NCI-H526 treated with DMSO at 0.1 percent for 48 hours (cell line): ENCODE measurements around the gene UBE3B.
"Not testable (repeated sequence)": the region's sequence is repeated elsewhere in the genome, so short reads cannot be mapped to it uniquely, and the experiment has no call there.

ENCODE experiments used
- DNase-seq: peaks from one replicate; lab custom pipeline; 2025; lab: John Stamatoyannopoulos, UW

The UBE3B gene

GRCh38 chr12:109473526-109474270 is 3.7 kb upstream of the UBE3B start:
- DNase-seq: not testable (repeated sequence)

DNA sequence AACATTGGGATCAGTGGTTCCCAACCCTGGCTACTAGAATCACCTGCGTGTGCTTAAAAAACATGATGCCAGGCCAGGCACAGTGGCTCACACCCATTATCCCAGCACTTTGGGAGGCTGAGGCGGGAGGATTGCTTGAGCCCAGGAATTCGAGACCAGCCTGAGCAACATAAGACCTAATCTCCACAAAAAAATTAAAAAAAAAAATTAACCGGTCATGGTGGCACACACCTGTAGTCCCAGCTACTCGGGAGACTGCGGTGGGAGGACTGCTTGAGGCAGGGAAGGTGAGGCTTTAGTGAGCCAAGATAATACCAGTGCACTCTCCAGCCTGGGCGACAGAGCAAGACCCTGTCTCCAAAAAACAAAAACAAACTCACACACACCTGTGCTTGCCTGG is 2.3 kb upstream of the UBE3B start:
- DNase-seq: no peak

GRCh38 chr12:109475993-109476806 is 1.2 kb upstream of the UBE3B start:
- DNase-seq: no peak

DNA sequence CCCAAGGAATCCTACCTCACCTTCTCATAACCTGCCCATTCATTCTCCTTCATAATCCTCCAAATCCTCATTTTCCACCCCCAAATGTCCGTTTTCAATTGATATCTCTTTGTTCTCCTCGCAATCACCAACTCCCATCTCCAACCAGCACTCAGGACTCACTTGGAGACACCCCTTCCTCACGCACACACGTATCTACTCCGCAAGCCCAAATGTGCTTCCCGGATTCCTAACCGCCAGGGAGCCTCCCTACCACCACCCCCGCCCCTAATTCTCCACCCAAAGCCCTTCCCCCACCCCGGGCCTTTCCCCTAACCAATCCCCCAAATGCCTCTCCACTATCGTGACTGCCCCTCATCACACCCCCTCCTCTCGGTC is 638 bp upstream of the UBE3B start:
- DNase-seq: no peak

- DNase-seq: no peak
Measured at GRCh38 chr12:109477963-109478315, 505 bp downstream of the UBE3B start.

- DNase-seq: no peak
Measured at GRCh38 chr12:109479761-109480160, 2.3 kb downstream of the UBE3B start.

DNA sequence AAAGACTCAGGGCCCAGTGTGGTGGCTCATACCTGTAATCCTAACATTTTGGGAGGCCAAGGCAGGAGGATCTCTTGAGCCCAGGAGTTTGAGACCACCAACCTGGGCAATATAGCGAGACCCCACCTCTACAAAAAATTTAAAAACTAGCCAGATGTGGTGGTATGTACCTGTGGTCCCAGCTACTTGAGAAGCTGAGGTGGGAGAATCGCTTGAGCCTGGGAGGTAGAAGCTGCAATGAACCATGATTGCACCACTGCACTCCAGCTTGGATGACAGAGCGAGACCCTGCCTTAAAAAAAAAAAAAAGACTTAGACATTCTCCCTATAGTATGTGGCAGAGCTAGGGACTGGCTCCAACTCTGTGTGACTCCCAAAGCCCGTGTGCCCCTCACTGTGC is 2.9 kb downstream of the UBE3B start:
- no peak for DNase-seq

DNA sequence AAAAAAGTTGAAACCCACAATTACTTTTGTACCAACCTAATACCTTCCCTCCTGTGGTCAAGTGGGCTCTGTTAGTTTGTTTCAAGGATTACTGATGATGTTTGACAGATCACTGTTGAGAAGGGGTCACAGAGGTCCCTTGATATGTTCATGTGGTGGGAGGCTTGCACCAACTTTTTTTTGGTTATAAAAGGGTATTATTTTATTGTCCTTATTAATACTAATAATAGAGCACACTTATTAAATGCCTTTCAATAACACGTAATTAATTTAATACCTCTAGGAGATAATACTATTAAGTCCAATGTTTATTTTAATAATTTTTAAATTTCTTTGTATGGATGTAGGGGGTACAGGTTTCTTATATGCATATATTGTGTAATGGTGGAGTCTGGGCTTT is 4.4 kb downstream of the UBE3B start:
- DNase-seq: no peak

DNA sequence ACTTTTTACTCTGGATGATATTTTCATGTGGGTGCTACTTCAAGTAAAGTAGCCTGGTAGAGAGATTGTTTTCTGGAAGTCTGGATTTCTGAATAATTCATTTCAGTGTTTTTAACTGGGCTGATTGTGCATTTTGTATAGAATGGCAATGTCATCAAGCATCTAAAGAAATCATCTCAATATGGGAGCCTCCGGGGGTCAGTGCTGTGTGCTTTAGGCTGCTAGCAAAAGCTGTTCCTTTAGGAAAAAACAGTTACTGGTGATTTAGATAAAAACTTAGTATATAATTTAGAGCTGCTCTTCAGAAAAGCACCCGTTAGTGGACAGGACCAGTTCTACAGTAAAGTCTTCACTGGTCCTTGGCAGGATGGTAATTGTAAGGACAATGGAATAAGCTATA is 5.1 kb downstream of the UBE3B start:
- DNase-seq: no peak

- DNase-seq: no peak
Measured at GRCh38 chr12:109482894-109483293, 5.5 kb downstream of the UBE3B start.

DNA sequence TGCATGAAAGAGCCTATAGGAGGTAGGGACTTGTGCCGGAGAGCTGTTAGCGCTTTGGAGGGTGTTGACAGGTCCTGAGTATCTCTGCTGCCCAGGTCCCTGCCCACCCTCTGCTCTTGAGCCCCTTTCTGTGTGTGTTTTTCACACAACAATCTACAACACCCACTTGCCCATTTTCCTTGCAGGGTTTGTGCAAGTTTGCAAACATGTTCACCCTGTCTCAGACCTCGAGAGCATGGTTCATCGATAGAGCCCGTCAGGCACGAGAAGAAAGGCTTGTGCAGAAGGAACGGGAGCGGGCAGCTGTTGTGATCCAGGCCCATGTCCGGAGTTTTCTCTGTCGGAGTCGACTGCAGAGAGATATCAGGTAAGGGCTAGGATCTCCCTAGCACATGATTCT is 5.9 kb downstream of the UBE3B start:
- no peak for DNase-seq

- no peak for DNase-seq
Measured at GRCh38 chr12:109485201-109485600, 7.8 kb downstream of the UBE3B start.

GRCh38 chr12:109487181-109488050 is 10.0 kb downstream of the UBE3B start:
- DNase-seq: no peak

DNA sequence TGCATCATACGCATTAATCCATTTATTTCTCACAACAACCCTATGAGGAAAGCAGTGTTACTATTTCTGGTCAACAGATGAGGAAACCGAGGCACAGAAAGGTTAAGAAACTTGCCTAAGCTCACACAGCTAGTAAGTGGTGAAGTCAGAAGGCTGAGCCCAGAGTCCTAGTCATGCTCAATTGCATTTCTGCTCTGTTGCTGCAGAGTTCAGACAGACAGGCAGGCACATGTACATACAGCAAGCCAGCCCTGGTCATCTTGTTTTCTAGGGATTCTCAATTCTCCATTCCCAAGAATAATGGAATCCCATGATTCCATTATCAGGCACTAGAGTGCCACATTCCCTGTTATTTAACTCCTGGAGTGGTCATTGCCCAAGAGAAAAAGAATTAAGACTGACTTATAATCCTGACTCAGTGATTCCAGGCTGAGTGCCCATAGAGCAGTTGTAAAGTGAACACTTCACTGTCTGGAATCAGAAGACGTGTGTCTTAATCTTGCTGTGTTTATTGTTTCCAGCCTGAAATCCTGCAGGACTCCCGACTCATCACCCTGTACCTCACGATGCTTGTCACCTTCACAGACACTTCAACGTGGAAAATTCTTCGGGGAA is 10.7 kb downstream of the UBE3B start:
- DNase-seq: no peak

- DNase-seq: no peak
Measured at GRCh38 chr12:109489016-109489954, 11.9 kb downstream of the UBE3B start.

GRCh38 chr12:109489955-109490565 is 12.6 kb downstream of the UBE3B start:
- no peak for DNase-seq

DNA sequence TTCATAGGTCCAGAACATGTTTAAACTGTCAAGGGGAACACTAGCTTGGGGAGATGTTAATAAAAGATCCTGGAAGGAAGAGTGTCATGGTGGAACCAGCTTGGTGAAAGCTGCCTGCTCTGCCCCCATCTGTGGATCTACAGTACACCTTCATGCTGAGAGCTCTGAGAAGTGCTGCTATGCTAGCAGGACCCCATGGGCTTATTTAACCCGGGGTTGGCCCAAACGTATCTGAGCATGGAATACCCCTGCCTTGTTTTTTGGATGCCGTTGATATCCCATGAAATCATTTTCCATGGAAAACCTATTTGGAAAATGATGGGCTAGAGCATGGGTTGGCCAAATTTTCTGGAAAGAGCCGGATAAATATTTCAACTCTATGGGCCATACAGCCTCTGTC is 14.2 kb downstream of the UBE3B start:
- DNase-seq: no peak

DNA sequence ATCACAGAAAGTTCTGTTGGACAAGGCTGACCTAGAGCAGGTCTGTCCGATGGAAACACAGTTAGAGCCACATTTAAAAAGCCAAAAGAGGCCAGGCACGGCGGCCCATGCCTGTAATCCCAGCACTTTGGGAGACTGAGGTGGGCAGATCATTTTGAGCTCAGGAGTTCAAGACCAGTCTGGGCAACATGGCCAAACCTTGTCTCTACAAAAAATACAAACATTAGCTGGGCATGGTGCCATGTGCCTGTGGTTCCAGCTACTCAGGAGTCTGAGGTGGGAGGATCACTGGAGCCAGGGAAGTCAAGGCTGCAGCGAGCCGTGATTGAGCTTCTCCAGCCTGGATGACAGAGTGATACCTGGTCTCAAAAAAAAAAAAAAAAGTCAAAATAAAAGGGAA is 14.9 kb downstream of the UBE3B start:
- DNase-seq: no peak

- DNase-seq: no peak
Measured at GRCh38 chr12:109493090-109493489, 15.7 kb downstream of the UBE3B start.

DNA sequence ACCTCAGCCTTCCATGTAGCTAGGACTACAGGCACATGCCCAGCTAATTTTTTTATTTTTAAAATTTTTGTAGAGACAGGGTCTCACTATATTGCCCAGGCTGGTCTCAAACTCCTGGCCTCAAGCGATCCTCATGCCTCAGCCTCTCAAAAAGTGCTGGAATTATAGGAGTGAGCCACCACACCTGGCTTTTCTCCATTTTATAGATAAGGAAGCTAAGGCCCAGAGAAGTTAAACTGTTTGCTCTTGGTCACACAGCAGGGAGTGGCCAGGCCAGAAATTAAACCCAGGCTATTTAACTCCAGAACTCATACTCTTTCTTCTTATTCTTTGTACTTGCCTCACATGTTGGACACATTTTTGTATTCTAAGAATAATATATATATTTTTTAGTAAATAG is 16.5 kb downstream of the UBE3B start:
- no peak for DNase-seq
